ENCODE measurements around the gene NPAS3.

Gene NPAS3

GRCh38 chr14:33455654-33456345 is 517.1 kb downstream of the NPAS3 start:
- TF ChIP-seq FOXP2 (optimal IDR thresholded peaks at IDR 0.05; ENCODE audit: borderline replicate concordance, extremely low read depth, extremely low read length, insufficient read depth) (no peak), TAF1 (IDR thresholded peaks at IDR 0.05; ENCODE audit: borderline replicate concordance, insufficient read depth, low read length) (no peak), SIN3A (IDR thresholded peaks at IDR 0.05; ENCODE audit: borderline replicate concordance, insufficient read depth, low read length) (no peak), POLR2AphosphoS5 (IDR thresholded peaks at IDR 0.05; ENCODE audit: low read depth, low read length) (no peak)
- TF ChIP-seq, protein P1, sequence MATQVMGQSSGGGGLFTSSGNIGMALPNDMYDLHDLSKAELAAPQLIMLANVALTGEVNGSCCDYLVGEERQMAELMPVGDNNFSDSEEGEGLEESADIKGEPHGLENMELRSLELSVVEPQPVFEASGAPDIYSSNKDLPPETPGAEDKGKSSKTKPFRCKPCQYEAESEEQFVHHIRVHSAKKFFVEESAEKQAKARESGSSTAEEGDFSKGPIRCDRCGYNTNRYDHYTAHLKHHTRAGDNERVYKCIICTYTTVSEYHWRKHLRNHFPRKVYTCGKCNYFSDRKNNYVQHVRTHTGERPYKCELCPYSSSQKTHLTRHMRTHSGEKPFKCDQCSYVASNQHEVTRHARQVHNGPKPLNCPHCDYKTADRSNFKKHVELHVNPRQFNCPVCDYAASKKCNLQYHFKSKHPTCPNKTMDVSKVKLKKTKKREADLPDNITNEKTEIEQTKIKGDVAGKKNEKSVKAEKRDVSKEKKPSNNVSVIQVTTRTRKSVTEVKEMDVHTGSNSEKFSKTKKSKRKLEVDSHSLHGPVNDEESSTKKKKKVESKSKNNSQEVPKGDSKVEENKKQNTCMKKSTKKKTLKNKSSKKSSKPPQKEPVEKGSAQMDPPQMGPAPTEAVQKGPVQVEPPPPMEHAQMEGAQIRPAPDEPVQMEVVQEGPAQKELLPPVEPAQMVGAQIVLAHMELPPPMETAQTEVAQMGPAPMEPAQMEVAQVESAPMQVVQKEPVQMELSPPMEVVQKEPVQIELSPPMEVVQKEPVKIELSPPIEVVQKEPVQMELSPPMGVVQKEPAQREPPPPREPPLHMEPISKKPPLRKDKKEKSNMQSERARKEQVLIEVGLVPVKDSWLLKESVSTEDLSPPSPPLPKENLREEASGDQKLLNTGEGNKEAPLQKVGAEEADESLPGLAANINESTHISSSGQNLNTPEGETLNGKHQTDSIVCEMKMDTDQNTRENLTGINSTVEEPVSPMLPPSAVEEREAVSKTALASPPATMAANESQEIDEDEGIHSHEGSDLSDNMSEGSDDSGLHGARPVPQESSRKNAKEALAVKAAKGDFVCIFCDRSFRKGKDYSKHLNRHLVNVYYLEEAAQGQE (IDR thresholded peaks at IDR 0.05; ENCODE audit: insufficient read depth in 1 of 2, low read depth in 2 of 2, low read length in 2 of 2) = no peak

DNA sequence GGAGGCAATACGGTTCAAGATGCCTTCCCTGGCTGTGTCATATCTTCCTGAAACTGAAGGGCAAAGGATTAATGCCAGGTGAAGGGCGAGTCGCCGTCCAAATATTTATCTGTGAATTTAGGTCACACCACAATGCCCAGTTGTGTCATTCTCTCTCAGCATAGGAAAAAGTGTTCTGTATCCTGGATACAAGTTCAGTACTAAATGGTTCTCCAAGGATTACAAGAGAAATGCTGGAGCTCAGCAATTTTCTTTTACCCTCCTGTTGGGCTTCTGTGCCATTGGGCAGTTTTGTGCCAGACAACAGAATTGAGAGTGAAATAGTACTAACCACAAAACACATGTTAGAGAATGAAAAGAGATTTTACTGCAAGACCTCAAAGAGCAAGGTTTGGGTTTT is 518.3 kb downstream of the NPAS3 start:
- TF ChIP-seq FOXP2 (optimal IDR thresholded peaks at IDR 0.05; ENCODE audit: borderline replicate concordance, extremely low read depth, extremely low read length, insufficient read depth) (no peak), TAF1 (IDR thresholded peaks at IDR 0.05; ENCODE audit: borderline replicate concordance, insufficient read depth, low read length) (no peak), SIN3A (IDR thresholded peaks at IDR 0.05; ENCODE audit: borderline replicate concordance, insufficient read depth, low read length) (no peak), POLR2AphosphoS5 (IDR thresholded peaks at IDR 0.05; ENCODE audit: low read depth, low read length) (no peak)
- TF ChIP-seq, protein P1 (IDR thresholded peaks at IDR 0.05; ENCODE audit: insufficient read depth in 1 of 2, low read depth in 2 of 2, low read length in 2 of 2) = no peak

GRCh38 chr14:33457617-33458016 is 518.9 kb downstream of the NPAS3 start:
- TF ChIP-seq, protein P1 (IDR thresholded peaks at IDR 0.05; ENCODE audit: insufficient read depth in 1 of 2, low read depth in 2 of 2, low read length in 2 of 2) = no peak
- TF ChIP-seq SIN3A (IDR thresholded peaks at IDR 0.05; ENCODE audit: borderline replicate concordance, insufficient read depth, low read length) = no peak
- no peak for TF ChIP-seq FOXP2 (optimal IDR thresholded peaks at IDR 0.05; ENCODE audit: borderline replicate concordance, extremely low read depth, extremely low read length, insufficient read depth)
- no peak for TF ChIP-seq POLR2AphosphoS5 (IDR thresholded peaks at IDR 0.05; ENCODE audit: low read depth, low read length)
- no peak for TF ChIP-seq TAF1 (IDR thresholded peaks at IDR 0.05; ENCODE audit: borderline replicate concordance, insufficient read depth, low read length)

DNA sequence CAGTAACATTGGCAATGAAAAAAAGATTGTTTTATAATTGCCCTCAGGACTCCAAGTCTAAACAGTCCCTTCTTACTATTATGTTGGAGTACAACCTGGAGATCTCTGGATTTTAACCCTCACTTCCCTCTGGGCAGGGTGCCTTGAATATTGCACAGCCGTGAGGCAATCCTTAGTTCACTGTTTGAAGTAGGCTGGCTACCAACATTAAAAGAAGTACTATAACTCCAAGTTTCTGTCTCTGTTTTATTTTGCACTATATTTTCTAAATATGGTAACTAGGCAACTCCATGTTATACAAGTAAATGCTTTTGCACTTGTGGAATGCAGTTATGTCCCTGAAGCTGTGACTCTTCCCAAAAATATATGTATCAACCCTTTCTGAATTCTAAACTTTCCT is 521.5 kb downstream of the NPAS3 start:
- TF ChIP-seq POLR2AphosphoS5 (IDR thresholded peaks at IDR 0.05; ENCODE audit: low read depth, low read length) (no peak), TAF1 (IDR thresholded peaks at IDR 0.05; ENCODE audit: borderline replicate concordance, insufficient read depth, low read length) (no peak), FOXP2 (optimal IDR thresholded peaks at IDR 0.05; ENCODE audit: borderline replicate concordance, extremely low read depth, extremely low read length, insufficient read depth) (no peak), SIN3A (IDR thresholded peaks at IDR 0.05; ENCODE audit: borderline replicate concordance, insufficient read depth, low read length) (no peak)
- TF ChIP-seq, protein P1 (IDR thresholded peaks at IDR 0.05; ENCODE audit: insufficient read depth in 1 of 2, low read depth in 2 of 2, low read length in 2 of 2) = no peak

Measured in PFSK-1 (cell line).